Ishikawa (cell line): ENCODE measurements around the gene DPEP1.

Experiments
- FOXM1 ChIP-seq: IDR thresholded peaks from 2 replicates; pipeline ENCODE4 v1.6.1; 2012; ENCODE audit warnings: low read depth, borderline replicate concordance
- RAD21 ChIP-seq: IDR thresholded peaks from 2 replicates; pipeline ENCODE4 v1.6.1; 2012; ENCODE audit warnings: low read depth
- TAF1 ChIP-seq: IDR thresholded peaks from 2 replicates; pipeline ENCODE4 v1.6.1; 2012; ENCODE audit warnings: low read depth, mild to moderate bottlenecking
- TCF12 ChIP-seq: IDR thresholded peaks from 2 replicates; pipeline ENCODE4 v1.6.1; 2012; ENCODE audit warnings: low read depth
- TEAD4 ChIP-seq: IDR thresholded peaks from 2 replicates; pipeline ENCODE4 v1.6.1; 2012
- ZBTB7A ChIP-seq: IDR thresholded peaks from 2 replicates; pipeline ENCODE4 v1.6.1; 2012; ENCODE audit warnings: low read depth

DNA sequence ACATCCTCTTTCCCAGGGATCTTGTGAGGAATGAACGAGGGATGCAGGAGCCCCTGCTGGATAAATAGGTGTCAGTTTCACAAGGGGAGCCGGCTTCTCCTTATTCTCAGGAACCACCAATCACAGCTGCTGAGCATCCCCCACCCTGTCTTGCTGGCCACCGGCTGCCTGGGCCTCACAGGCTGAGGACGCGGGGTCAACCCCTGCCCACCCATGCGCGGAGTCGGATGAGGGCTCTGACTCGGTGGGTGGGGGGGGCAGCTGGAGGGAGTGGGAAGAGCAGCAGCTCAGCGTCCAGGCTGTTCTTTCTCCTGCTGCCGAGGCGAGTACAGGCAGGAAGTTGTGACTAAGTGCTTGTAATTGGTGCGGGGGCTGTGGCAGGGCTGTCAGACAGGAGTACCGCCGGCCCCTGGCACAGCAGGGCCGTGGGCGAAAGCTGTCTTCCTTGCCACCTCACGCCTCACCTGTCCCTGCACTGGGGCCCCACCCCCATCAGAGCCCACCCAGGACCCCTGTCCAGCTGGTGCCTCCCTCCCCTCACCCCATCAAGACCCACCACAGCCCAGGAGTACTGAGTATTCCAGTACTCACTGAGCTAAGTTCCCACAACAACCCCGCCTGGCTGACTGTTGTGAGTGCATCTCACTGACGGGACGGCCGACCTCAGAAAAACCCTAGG is 11.0 kb upstream of the DPEP1 start:
- 0 out of 2 replicates have a peak, but pooled peaks have one; percentile 60 for TF ChIP-seq ZBTB7A
- no peak for TF ChIP-seq RAD21
- no peak for TF ChIP-seq TAF1
- no peak for TF ChIP-seq TCF12
- TF ChIP-seq TEAD4 = no peak
- no peak for TF ChIP-seq FOXM1
